B cell (primary cell): Measurements from ENCODE around the gene TIGD2. TPM values are rescaled to one million over a fixed set of nuclear protein-coding genes. Genes with fewer than 3 reads are reported as not detected.

Source experiments
- ATAC-seq: fragments of 200-7000 bp; cut with Tn5 transposase; one replicate; pipeline ENCODE4 v1.10.0; 2021; ENCODE audit warnings: low read depth, mild to moderate bottlenecking, moderate number of reproducible peaks, moderate library complexity
- CTCF ChIA-PET: fragments of 350-600 bp; sonication (Branson Sonifier 250); formaldehyde crosslinking; loops from one replicate; lab custom pipeline; 2021; ENCODE audit warnings: antibody characterized with exemption, inconsistent platforms; lab: Charles Lee
- POLR2A ChIA-PET: fragments of 350-600 bp; sonication (Branson Sonifier 250); formaldehyde crosslinking; loops from one replicate; lab custom pipeline; 2021; ENCODE audit warnings: antibody characterized with exemption; lab: Charles Lee
- DNase-seq: peaks from one replicate; pipeline ENCODE4 v3.0.0; 2013
- H2AFZ ChIP-seq: 2 replicates; pipeline ENCODE4 v1.6.1; 2012; ENCODE audit warnings: mild to moderate bottlenecking, low read depth, low read length; ENCODE audit not compliant: insufficient read depth, poor library complexity, severe bottlenecking
- H3K27ac ChIP-seq, 2 donors: 1 replicate in 1 of 2; 2 replicates in 1 of 2; pipeline ENCODE4 v1.5.1; 2012 to 2013; ENCODE audit warnings: low read length in 2 of 2, mild to moderate bottlenecking in 2 of 2, moderate library complexity in 1 of 2
- H3K27me3 ChIP-seq, 4 experiments: fragments of 200-600 bp in 1 of 4; sonication (generic) in 1 of 4; replicated peaks in 1 of 4; 1 replicate in 2 of 4; 2 replicates in 2 of 4; pipeline versions ENCODE4 v1.6.1 to v1.7.0; 2013 to 2016; ENCODE audit warnings: low read length in 3 of 4, mild to moderate bottlenecking in 2 of 4, mixed read lengths in 1 of 4, moderate library complexity in 1 of 4; ENCODE audit not compliant: insufficient read depth in 4 of 4, control insufficient read depth in 3 of 4; ENCODE audit errors: control extremely low read depth in 1 of 4
- H3K36me3 ChIP-seq, 2 experiments: replicated peaks in 1 of 2; 1 replicate in 1 of 2; 2 replicates in 1 of 2; pipeline versions ENCODE4 v1.6.1 to v1.7.1; 2013; ENCODE audit warnings: low read length in 1 of 2; ENCODE audit not compliant: insufficient read depth in 2 of 2, control insufficient read depth in 1 of 2; ENCODE audit errors: control extremely low read depth in 1 of 2, extremely low read depth in 1 of 2
- H3K4me1 ChIP-seq, 2 donors: fragments of 200-600 bp in 1 of 2; sonication (generic) in 1 of 2; 1 replicate in 1 of 2; 2 replicates in 1 of 2; pipeline versions ENCODE4 v1.5.1 to v1.6.1; 2013 to 2017; ENCODE audit warnings: low read length in 2 of 2; ENCODE audit not compliant: control insufficient read depth in 2 of 2, insufficient read depth in 2 of 2
- H3K4me2 ChIP-seq: replicated peaks from 2 replicates; pipeline ENCODE3; 2012; ENCODE audit warnings: mild to moderate bottlenecking, low read depth, low read length; ENCODE audit not compliant: poor library complexity, severe bottlenecking
- H3K4me3 ChIP-seq, 5 experiments: fragments of 200-600 bp in 1 of 5; sonication (generic) in 1 of 5; 1 replicate in 3 of 5; 2 replicates in 2 of 5; pipeline versions ENCODE4 v1.5.1 to v1.7.0; 2011 to 2016; ENCODE audit warnings: low read length in 4 of 5, mild to moderate bottlenecking in 4 of 5, low read depth in 2 of 5, control low read depth in 1 of 5, moderate library complexity in 1 of 5; ENCODE audit not compliant: insufficient read depth in 1 of 5; ENCODE audit errors: control extremely low read depth in 1 of 5, extremely low read depth in 1 of 5
- H3K79me2 ChIP-seq: fragments of 200-600 bp; sonication (generic); one replicate; pipeline ENCODE4 v1.6.0; 2016; ENCODE audit warnings: low read length; ENCODE audit not compliant: control insufficient read depth, insufficient read depth
- H3K9ac ChIP-seq: fragments of 200-600 bp; sonication (generic); 2 replicates; pipeline ENCODE4 v1.6.1; 2017; ENCODE audit warnings: mild to moderate bottlenecking, low read length, moderate library complexity
- H3K9me3 ChIP-seq, 3 donors: one replicate each; pipeline versions ENCODE4 v1.6.1 to v1.7.1; 2013; ENCODE audit warnings: low read length in 2 of 3; ENCODE audit not compliant: control insufficient read depth in 2 of 3, insufficient read depth in 1 of 3; ENCODE audit errors: control extremely low read depth in 1 of 3
- H4K20me1 ChIP-seq: 2 replicates; pipeline ENCODE4 v1.6.0; 2012; ENCODE audit warnings: mild to moderate bottlenecking, low read length; ENCODE audit not compliant: insufficient read depth, control insufficient read depth, poor library complexity, severe bottlenecking
- H3K27ac Mint-ChIP-seq: one replicate; pipeline ENCODE4 v1.8.0; 2021; ENCODE audit warnings: mixed read lengths
- H3K27me3 Mint-ChIP-seq: one replicate; pipeline ENCODE4 v1.8.0; 2021; ENCODE audit warnings: mixed read lengths
- H3K4me1 Mint-ChIP-seq: one replicate; pipeline ENCODE4 v1.8.0; 2021; ENCODE audit warnings: mixed read lengths
- H3K4me3 Mint-ChIP-seq: one replicate; pipeline ENCODE4 v1.8.0; 2021; ENCODE audit warnings: mixed read lengths
- H3K9me3 Mint-ChIP-seq: one replicate; pipeline ENCODE4 v1.8.0; 2022; ENCODE audit warnings: mixed read lengths; ENCODE audit not compliant: insufficient read depth
- EZH2 ChIP-seq: IDR thresholded peaks from 2 replicates; pipeline ENCODE4 v1.6.1; 2012; ENCODE audit warnings: borderline replicate concordance, low read depth, mild to moderate bottlenecking, moderate library complexity, low read length; ENCODE audit not compliant: insufficient read depth, poor library complexity, severe bottlenecking
- WGBS: methylation state at CpG from one replicate; pipeline ENCODE4 v1.1.5; 2013; ENCODE audit warnings: missing lambda C conversion rate; ENCODE audit not compliant: insufficient coverage; 5-methylcytosine and 5-hydroxymethylcytosine counted together
- intact Hi-C: fragments of 100-400 bp; cut with micrococcal nuclease; formaldehyde crosslinking; loops from one replicate; pipeline ENCODE4 v1.10.0; 2022
- polyA plus RNA-seq: library from polyadenylated mRNA; depleted of rRNA; stranded (reverse); fragments of >200 nt; gene quantifications from 2 replicates; pipeline ENCODE4 v1.2.3, GENCODE V29; 2012
- total RNA-seq, 2 donors: library from RNA; stranded (reverse); fragments of 120-200 nt in 1 of 2; gene quantifications; 1 replicate in 1 of 2; 2 replicates in 1 of 2; pipeline versions ENCODE4 v1.2.3 to v1.2.4, GENCODE V29; 2013 to 2022
- TF ChIP-seq, protein P1 (sequence below): fragments of 200-600 bp; IDR thresholded peaks from one replicate; pipeline ENCODE4 v1.8.0; 2022; ENCODE audit warnings: antibody characterized with exemption, mild to moderate bottlenecking

TIGD2 gene
- total and polyA plus RNA-seq, 2 donors (not counting 1 experiment from before 2014, with no cell fraction given): 2.1 to 8.6 TPM

DNA sequence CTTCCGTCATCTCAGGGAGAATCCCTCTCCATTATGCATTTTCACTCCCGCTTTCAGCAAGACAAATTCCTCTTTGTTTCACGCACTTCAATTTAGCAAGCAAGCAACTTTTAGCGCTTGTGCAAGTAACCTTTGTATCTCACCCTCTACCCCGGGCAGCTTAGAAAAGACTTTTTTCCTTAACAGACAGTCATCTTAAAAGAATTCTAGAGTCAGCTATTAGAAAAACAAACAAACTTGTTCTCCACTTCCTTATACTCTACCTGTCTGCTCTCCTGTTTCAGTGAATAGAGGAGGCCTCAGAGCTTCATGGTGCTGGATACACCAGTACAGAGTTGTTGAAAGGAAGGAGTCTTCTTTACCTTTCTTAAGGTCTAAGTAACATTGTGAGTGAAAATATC is 12.1 kb downstream of the TIGD2 start:
- Histone ChIP-seq H3K9ac (no peak overlapping the region), H3K36me3 (no peaks in the 10 kb centered on the region), H2AFZ (no peak overlapping the region), H3K4me2 (no peak overlapping the region), H4K20me1 (no peaks in the 10 kb centered on the region), H3K9me3 (no peaks in the 10 kb centered on the region), H3K27me3 (no peaks in the 10 kb centered on the region), H3K79me2 (no peaks in the 10 kb centered on the region), H3K4me1 (no peaks in the 10 kb centered on the region), H3K4me3 (no peak overlapping the region), H3K27ac (no peak overlapping the region)
- H3K9me3 Mint-ChIP-seq: no peaks in the 10 kb centered on the region
- no peaks in the 10 kb centered on the region for H3K4me1 Mint-ChIP-seq
- H3K27me3 Mint-ChIP-seq: no peaks in the 10 kb centered on the region
- 100% methylated on average over 3 of the region's 5 CpGs for WGBS
- ChIA-PET CTCF (no interaction called here), POLR2A (no interaction called here)
- no peak overlapping the region for H3K27ac Mint-ChIP-seq
- intact Hi-C loops: no loop called here
- ATAC-seq (no peak), DNase-seq (no peak)
- no peak overlapping the region for H3K4me3 Mint-ChIP-seq
- TF ChIP-seq EZH2: no peak
- TF ChIP-seq, protein P1, sequence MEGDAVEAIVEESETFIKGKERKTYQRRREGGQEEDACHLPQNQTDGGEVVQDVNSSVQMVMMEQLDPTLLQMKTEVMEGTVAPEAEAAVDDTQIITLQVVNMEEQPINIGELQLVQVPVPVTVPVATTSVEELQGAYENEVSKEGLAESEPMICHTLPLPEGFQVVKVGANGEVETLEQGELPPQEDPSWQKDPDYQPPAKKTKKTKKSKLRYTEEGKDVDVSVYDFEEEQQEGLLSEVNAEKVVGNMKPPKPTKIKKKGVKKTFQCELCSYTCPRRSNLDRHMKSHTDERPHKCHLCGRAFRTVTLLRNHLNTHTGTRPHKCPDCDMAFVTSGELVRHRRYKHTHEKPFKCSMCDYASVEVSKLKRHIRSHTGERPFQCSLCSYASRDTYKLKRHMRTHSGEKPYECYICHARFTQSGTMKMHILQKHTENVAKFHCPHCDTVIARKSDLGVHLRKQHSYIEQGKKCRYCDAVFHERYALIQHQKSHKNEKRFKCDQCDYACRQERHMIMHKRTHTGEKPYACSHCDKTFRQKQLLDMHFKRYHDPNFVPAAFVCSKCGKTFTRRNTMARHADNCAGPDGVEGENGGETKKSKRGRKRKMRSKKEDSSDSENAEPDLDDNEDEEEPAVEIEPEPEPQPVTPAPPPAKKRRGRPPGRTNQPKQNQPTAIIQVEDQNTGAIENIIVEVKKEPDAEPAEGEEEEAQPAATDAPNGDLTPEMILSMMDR: no peak

GRCh38 chr4:89125901-89126782 is 14.8 kb downstream of the TIGD2 start:
- no peaks in the 10 kb centered on the region for H4K20me1 ChIP-seq
- TF ChIP-seq, protein P1: no peak
- TF ChIP-seq EZH2: no peak
- CTCF ChIA-PET: no interaction called here

More at GRCh38 chr4:89125901-89126782, 14.8 kb downstream of the TIGD2 start:
- Mint-ChIP-seq H3K27ac (no peak overlapping the region), H3K4me3 (no peak overlapping the region), H3K4me1 (no peaks in the 10 kb centered on the region), H3K9me3 (no peaks in the 10 kb centered on the region), H3K27me3 (peaks cover 4% of the 10 kb centered on the region)
- Histone ChIP-seq H3K9me3 (no peaks in the 10 kb centered on the region), H3K4me2 (no peak overlapping the region), H3K4me3 (no peak overlapping the region), H3K79me2 (no peaks in the 10 kb centered on the region), H3K27ac (no peak overlapping the region), H3K9ac (no peak overlapping the region), H3K4me1 (no peaks in the 10 kb centered on the region), H3K36me3 (no peaks in the 10 kb centered on the region), H2AFZ (no peak overlapping the region), H3K27me3 (no peaks in the 10 kb centered on the region)
- no CpG with 5 or more reads among the region's 3 CpGs for WGBS
- intact Hi-C loops: no loop called here
- ATAC-seq (no peak), DNase-seq (no peak)
- POLR2A ChIA-PET: no interaction called here
